GM18951 (cell line): ENCODE results near the gene USP53.
"Not testable (repeated sequence)": the region's sequence is repeated elsewhere in the genome, so short reads cannot be mapped to it uniquely, and the experiment has no call there.

Source experiments
- POLR2A ChIP-seq: IDR thresholded peaks from 4 replicates; pipeline ENCODE4 v1.6.1; 2011; ENCODE audit warnings: mild to moderate bottlenecking; ENCODE audit not compliant: insufficient read length, insufficient read depth; ENCODE audit errors: extremely low read depth
- in situ Hi-C: fragments of 300-500 bp; cut with MboI; formaldehyde crosslinking; loops from one replicate; pipeline ENCODE4 v1.12.0; 2022; ENCODE audit warnings: low sequenced_read_pairs, mixed read lengths, inconsistent platforms; ENCODE audit not compliant: unreplicated experiment

The USP53 gene

GRCh38 chr4:119233750-119234149, 21.2 kb downstream of the USP53 start:
- in situ Hi-C loops: no loop called here
- TF ChIP-seq POLR2A: no peak

GRCh38 chr4:119237201-119237600, 24.7 kb downstream of the USP53 start:
- in situ Hi-C loops: no loop called here
- TF ChIP-seq POLR2A: no peak

DNA sequence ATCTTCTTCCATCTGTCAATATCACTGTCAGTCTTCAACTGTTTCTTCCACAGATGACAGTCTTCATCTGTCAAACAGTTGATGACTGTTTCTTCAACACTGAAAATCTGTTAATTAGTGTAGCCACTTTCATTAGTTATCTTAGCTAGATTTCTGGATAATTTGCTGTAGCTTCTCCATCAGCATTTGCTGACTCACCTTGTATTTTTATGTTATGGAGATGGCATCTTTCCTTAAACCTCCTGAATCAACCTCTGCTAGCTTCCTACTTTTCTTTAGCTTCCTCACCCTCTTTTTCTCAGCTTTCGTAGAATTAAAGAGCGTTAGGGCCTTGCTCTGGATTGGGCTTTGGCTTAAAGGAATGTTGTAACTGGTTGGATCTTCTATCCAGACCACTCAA, 25.1 kb downstream of the USP53 start:
- no peak for TF ChIP-seq POLR2A
- in situ Hi-C loops: no loop called here

DNA sequence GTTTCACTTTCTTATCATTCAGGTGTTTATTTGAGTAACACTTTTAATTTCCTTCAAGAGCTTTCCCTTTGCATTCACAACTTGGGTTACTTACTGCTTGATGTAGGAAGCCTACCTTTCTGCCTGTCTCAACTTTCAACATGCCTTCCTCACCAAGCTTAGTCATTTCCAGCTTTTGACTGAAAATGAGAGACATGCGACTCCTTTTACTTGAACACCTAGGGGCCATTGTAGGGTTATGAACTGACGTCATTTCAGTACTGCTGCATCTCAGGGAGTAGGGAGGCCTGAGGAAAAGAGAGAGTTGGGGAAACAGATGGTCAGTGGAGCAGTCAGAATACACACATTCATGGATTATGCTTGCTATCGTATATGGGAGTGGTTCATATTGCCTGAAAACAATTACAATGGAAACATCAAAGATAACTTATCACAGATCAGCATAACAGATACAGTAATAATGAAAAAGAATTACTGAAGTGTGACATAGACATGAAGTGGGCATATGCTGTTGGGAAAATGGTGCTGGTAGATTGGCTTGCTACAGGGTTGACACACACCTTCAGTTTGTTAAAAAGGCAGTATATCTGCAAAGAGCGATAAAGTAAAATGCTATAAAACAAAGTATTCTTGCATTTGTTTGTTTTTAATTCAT, 25.7 kb downstream of the USP53 start:
- in situ Hi-C loops: no loop called here

DNA sequence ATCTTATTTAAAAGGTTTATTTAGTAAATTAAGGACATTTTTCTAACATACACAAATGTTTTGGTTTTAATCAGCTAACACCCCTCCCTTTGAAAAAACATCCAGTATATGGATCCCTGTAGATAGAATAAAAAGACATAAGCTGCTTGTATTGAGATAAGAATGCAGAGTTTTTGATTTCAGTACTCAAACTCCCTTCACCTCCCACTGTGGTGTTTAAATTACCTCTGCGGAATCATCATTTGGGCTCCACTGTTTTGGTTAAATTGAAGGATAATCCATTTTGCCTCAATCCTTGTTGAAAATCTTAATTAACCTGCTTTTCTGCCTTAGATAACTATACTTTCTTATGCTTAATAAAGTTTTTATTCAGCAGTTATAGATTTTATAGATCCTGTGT, 27.6 kb downstream of the USP53 start:
- in situ Hi-C loops: no loop called here
- no peak for TF ChIP-seq POLR2A

More for the DNA sequence above, 25.7 kb downstream of the USP53 start:
- no peak for TF ChIP-seq POLR2A

DNA sequence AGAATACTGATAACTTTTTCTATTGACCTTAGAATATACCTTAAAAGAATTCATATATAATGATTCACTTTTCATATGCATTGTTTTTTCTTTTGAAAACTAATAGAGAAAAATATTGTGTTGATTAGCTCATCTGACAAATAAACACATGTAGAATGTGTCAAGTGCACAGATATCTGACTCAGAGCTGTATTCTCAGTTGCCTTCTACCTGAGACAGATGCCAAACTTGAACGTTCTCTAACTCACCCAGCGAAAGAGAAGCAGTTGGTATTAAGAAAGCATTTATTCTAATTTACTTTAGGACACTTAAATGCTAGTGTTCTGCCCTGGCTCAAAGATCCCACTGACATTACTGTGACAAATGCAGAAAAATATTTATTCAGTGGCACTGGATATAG, 28.1 kb downstream of the USP53 start:
- in situ Hi-C loops: no loop called here
- no peak for TF ChIP-seq POLR2A

- in situ Hi-C loops: no loop called here
- TF ChIP-seq POLR2A: no peak
These were observed 29.9 kb downstream of the USP53 start for GRCh38 chr4:119242417-119242816.

DNA sequence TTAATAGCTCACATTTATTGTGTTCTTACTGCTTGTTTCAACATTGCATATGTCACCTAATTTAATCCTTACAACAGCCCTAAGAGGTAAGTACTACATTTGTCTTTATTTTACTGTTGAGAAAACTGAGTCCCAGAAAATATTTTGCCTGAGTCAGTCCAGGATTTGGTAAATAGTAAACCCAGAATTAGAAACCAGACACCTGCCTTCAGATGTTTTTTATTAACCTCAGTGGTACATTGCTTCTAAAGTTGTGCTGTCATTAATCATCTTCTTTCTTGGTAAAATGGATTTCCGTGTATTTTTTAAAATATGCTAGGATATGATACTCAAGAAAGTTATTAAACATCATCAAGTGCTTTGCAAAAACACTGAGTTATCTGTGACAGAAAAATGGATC, 31.4 kb downstream of the USP53 start:
- TF ChIP-seq POLR2A: no peak
- in situ Hi-C loops: no loop called here

DNA sequence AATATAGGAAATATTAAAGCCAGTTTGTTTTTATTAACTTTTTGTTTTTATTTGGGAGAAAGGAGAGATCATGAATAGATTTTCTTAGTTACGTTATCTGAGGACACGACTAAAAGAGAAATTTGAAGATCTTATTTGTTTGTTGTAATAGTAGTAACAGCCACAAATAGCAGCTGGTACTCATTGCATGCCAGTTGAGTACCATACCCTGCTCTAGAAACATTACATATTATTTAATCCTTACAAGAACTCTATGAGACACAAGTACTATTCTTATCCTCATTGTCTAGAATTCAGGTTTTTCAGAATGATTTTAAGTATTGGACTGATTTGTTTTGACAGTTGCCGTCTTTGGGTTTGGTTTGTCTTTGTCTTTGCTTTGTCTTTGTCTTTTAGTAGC, 31.8 kb downstream of the USP53 start:
- TF ChIP-seq POLR2A: no peak
- in situ Hi-C loops: no loop called here

- in situ Hi-C loops: no loop called here
- no peak for TF ChIP-seq POLR2A
These were observed 32.3 kb downstream of the USP53 start for GRCh38 chr4:119244832-119245231.

GRCh38 chr4:119246177-119246733, 33.7 kb downstream of the USP53 start:
- in situ Hi-C loops: no loop called here

DNA sequence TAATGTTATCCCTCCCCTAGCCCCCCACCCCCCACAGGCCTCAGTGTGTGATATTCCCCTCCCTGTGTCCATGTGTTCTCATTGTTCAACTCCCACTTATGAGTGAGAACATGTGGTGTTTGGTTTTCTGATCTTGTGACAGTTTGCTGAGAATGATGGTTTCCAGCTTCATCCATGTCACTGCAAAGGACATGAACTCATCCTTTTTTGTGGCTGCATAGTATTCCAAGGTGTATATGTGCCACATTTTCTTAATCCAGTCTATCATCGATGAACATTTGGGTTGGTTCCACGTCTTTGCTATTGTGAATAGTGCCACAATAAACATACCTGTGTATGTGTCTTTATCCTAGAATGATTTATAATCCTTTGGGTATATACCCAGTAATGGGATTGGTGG, 38.5 kb downstream of the USP53 start:
- in situ Hi-C loops: not testable (repeated sequence)

More at GRCh38 chr4:119246177-119246733, 33.7 kb downstream of the USP53 start:
- TF ChIP-seq POLR2A: no peak

DNA sequence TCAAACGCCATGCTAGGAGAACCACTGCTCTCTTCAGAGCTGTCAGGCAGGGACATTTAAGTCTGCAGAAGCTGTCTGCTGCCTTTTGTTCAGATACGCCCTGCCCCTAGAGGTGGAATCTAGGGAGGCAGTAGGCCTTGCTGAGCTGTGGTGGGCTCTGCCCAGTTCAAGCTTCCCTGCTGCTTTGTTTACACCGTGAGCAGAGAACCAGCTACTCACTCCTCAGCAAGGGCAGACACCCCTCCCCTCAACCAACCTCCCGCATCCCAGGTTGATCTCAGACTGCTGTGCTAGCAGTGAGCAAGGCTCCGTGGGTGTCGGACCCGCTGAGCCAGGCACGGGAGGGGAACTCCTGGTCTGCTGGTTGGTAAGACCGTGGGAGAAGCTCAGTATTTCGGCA, 42.7 kb downstream of the USP53 start:
- in situ Hi-C loops: not testable (repeated sequence)

GRCh38 chr4:119260528-119260927, 48.0 kb downstream of the USP53 start:
- TF ChIP-seq POLR2A: no peak
- in situ Hi-C loops: no loop called here

- TF ChIP-seq POLR2A: no peak
- in situ Hi-C loops: no loop called here
These were observed 49.5 kb downstream of the USP53 start for GRCh38 chr4:119261986-119262385.
